NCI-H2107 (cell line): Measurements from ENCODE around the gene KCNK2.

Experiments used
- DNase-seq: peaks from one replicate; lab custom pipeline; 2025; lab: John Stamatoyannopoulos, UW

Gene KCNK2, protein sequence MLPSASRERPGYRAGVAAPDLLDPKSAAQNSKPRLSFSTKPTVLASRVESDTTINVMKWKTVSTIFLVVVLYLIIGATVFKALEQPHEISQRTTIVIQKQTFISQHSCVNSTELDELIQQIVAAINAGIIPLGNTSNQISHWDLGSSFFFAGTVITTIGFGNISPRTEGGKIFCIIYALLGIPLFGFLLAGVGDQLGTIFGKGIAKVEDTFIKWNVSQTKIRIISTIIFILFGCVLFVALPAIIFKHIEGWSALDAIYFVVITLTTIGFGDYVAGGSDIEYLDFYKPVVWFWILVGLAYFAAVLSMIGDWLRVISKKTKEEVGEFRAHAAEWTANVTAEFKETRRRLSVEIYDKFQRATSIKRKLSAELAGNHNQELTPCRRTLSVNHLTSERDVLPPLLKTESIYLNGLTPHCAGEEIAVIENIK

DNA sequence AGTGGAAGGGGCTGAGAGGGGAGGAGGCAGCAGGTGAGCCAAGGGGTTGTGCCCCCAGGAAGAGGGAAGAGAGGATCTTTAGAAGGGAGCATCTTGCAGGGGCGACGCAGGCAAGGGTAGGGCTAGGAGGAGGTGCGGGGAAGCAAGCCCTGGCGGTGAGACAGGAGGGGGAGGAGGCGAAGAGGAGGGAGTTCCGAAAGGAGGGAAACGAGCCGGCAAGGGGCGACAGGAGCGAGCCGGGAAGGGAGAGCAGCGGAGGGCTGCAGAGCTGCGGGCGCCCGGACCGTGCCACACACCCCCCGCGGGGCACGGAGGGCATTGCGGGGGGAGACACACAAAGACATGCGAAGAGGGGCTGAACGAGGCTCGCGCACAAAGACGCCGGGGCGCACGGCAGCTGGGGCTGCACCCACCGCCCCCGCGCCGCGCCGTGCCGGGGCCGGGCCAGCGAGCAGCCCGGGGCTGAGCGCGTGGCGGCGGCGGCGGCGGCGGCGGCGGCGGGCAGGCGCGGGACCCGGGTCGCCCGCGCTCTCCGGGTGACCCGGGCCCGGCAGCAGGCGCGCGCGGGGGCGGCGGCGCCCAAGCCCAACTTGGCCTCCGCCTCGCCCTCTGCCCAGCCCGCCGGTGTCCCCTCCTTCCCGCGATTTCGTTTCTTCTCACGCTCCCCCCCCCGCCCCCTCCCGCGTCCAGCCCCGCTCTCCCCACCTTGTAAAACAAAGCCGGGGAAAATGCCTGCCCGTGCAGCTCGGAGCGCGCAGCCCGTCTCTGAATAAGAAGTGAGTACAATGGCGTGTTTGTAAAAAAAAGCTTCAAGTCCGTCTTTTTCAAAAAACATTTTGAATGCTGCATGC, at the start of gene KCNK2:
Gene KCNK2, plus strand, starts transcription at position 206 of the 851 bp plus-strand sequence. CDS start 649 bp downstream, outside the sequence.
- no peak for DNase-seq

DNA sequence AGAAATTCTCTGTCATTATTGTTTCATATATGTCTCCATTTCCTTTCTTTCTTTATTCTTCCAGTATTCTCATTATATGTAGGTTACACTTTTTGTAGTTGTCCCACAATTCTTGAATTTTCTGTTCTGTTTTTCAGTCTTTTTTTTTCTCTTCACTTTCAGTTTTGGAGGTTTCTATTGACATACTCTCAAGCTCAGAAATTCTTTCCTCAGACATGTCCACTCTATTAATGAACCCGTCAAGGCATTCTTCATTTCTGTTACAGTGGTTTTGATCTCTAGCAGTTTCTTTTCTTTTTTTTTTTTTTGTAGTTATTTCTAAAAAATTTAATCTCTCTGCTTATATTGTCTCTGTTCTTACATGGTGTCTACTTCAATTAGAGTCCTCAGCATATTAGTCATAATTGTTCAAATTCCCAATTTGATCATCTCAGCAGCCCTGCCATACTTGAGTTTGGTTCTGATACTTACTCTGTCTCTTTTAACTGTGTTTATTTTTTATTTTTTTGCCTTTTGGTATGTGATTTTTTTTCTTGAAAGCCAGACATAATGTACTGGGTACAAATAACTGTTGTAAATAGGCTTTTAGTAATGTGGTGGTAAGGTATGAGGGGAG, 49.5 kb upstream of the KCNK2 start:
- no peak for DNase-seq

DNA sequence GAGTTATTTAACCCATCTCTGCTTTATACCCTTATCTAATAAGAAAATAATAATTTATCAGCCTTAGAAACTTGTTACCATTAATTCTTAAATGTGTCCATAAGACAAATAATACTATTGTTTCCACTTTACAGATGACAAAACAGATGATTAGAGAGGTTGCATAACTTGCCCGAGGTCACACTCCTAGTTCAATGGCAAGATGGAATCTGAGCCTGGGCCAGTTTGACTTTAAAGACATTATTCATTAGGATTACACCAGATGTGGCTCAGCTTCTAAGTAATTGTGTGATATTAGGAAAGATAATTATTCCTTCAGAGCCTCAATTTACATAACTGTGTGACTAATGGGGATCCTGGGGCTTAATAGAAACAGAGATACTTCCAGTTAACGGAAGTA, 42.3 kb upstream of the KCNK2 start:
- no peak for DNase-seq

DNA sequence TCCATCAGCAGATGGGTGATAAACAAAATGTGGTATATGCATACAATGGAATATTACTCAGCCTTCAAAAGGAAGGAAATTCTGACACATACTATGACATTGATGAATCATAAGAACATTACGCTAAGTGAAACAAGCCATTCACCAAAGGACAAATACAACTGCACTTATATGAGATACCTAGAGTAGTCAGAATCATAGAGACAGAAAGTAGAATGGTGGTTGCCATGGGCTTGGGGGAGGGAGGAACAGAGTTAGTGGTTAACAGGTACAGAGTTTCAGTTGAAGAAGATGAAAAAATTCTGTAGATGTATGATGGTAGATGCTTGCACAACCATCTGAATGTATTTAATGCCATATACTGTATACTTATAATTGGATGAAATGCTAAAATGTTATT, 39.1 kb upstream of the KCNK2 start:
- DNase-seq = no peak

DNA sequence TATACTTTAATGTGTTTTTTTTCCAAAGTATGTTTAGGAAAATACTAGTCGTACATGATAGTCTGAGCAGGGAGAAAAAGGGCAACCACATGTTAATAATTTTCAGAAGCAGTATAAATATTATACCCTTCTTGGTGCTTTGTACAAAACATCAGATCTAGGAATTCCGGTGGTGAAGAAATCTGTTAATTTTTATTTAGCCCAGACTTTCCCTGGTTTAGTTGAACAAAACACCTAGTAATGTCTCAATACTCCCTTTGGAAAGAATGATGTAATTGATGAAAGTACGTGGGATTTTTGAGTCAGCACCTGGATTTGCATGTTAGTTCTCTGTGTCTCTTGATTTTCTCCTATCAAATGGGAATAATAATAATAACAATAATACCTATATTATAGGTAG, 38.4 kb upstream of the KCNK2 start:
- DNase-seq = no peak

DNA sequence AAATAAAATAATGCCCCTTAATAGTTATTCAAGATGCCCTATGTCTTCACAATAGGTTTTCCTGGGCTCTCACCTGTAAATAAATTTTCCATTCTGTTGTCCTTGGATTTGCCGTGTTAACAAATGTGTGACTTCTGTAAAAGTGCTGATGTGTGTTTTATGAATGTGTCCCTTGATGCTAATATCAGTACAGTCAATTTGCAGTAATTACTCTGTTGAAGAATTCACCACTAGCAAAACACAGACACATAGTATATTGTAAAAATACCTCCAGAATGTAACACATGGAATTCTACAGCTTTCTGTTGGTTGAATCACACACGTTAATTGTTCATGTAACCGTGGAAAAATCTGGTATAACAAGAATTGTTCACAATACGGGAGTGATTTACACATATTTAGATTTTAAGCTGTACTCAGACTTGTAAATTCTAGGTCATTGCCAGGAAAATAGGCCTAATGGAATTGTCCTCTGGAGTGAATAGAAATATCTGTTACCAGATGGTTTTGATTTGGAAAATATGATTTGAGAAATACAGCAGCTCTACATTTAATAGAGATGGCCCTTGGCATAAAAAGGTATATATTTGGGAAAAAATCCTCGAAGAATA, 36.7 kb upstream of the KCNK2 start:
- DNase-seq = no peak

DNA sequence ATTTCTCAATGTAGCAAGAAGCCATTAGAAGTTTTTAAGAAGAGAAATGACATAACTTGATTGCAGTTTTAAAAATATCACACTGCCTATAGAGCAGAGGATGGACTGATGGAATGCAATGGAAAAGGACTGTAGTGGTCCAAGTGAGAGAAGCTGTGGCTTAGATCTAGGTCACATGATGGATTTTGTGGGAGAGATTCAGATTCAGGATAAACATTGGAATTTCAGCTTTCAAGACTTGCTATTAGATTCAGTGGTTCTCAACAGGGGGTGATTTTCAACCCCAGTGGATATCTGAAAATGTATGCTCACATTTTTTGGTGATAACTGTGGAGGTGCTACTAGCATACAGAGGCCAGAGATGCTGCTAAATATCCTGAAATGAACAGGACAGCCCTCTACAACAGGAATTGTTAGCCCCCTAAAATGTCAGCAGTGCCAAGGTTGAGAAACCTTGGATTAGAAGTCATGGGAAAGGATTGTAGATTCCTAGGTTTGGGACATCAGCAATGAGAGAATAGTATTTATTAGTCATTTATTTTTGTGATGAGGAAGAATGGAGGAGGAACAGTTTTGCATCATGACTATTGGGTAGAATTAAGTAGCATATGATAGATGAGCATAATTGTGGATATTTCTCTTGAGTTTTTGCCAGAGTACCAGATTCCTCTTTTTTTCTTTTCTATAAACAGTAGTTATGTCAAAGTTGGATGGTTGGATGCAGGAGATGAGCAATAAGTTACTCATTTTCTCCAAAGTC, 30.1 kb upstream of the KCNK2 start:
- no peak for DNase-seq

DNA sequence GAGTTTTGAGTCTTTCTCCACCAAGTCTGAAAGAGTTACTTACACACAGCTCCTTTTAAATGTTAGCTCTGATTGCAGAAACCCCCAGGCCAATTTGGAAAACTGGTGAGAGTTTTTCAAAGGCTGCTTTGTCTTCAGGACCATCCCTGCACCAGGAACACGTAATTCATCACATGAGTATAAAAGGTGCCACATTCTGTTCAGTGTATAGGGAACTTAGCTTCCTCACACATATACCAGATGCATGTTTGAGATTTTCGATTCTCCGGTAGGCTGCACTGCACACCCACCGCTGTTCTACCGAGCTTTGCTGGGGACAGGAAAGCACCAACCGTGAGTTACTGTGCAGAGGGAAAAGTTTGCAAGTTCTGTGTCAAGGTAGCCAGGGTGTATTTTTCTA, 28.3 kb upstream of the KCNK2 start:
- no peak for DNase-seq

DNA sequence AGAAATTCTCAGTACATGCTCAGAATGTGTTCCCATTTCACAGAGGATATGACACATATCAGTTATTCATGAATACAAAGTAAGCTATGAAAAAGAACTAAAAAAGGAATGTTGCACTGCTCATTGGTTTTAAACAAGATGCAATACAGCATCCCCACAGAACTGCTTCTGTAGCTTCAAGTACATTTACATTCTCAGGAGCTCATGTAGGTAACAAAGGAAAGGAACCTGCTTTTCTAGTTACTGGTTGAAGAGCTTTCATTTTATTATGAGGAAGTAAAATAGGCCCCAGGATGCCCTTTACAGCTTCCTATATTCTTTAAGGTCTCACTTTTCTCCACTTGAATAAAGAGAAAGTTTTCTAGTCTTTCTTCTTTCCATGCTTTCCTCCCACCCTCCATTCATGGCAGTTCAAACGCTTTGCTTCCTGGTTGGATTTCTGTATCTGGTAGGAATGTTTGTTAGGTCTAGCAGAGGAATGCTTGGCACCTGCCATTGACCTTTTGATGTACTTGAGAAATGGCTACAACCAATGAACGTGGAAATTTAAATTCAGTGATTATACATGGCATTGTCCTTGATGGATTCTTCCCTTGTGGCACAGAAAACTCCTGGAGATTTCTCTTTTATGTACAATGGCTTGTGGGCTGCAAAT, 27.1 kb upstream of the KCNK2 start:
- no peak for DNase-seq

DNA sequence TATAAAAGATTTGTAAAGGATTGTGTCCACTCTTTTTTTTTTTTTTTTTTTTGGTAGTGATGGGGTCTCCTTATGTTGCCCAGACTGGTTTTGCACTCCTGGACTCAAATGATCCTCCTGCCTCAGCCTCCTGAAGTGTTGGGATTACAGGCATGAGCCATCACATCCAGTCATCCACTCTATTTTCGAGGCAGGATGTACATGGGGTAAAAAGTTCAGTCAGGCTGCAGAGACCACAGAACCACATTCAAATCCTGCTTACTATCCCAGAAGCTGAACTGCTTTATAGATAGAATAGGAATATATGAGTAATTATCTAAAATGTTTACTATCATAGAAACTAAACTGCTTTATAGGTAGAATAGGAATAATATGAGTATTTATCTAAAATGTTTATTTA, 26.0 kb upstream of the KCNK2 start:
- DNase-seq = no peak

DNA sequence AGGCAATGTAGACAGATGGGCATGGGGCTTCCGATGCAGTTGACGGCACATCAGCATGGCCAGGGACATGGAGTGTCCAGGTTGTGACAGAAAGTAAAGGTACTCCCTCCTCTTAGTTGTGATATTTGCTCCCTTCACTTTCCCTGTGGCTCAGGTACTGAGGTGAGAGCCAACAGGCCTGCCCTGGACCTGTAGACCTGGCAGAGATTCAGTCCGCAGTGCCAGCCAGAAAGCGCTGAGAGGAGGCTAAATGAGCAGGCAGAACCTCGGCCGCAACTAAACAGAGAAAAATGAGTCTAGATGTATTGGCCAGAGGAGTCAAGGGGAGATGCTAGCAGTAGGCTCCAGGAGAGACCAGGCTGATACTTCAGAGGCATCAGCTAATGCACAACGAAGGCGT, 22.6 kb upstream of the KCNK2 start:
- DNase-seq = no peak

DNA sequence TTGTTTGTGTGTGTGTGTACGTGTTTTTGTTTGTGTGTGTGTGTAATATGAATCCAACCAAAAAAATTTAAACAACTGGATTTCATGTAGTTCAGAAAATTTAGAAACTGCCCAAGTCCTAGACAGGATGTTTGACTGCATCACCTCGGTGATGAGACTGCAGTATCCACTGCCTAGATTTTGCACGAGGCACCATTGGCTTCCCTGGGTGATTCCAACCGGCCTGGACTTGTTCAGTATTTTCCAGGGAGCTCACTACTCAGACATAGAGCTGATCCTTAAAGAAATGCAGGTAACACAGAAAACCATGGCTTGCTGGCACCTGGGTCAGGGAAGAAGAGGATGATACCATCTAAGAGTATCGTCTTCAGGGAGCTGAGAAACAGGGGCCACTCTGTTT, 18.2 kb upstream of the KCNK2 start:
- DNase-seq = no peak

DNA sequence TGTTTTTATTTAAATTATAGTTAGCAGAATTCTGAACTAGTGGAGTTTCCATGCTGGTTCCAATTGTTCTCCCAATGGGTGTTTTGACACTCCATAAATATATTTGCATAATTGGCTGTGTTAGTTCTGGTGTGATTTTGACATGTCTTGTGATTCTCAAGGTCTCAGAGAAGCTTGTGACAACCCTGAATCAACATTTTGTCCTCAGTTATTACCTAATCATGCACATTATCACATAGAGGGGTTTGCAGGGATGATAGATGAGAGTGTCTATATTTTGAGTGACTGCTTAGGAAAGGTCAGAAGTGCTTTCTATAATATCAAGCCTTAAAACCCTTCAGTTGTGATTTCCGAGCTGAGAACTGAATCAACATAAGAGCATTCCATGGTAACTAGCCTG, 11.5 kb upstream of the KCNK2 start:
- DNase-seq = no peak

DNA sequence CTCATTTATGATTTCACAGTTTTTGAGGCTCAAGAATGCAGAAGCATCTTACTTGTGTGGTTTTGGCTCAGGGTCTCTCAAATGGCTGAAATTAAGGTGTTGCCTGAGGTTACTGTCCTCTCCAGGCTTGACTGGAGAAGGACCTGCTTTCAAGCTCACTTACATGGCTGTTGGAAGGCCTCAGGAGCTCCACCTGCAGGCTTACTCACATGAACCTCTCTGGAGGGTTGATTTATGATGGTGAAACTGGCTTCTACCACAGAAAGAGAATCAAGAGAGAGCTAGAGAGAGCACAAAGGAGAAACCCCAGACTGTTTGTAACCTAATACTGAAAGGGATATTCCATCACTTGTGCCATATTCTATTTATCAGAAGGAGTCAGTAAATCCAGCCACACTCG, 6.2 kb upstream of the KCNK2 start:
- DNase-seq = no peak

DNA sequence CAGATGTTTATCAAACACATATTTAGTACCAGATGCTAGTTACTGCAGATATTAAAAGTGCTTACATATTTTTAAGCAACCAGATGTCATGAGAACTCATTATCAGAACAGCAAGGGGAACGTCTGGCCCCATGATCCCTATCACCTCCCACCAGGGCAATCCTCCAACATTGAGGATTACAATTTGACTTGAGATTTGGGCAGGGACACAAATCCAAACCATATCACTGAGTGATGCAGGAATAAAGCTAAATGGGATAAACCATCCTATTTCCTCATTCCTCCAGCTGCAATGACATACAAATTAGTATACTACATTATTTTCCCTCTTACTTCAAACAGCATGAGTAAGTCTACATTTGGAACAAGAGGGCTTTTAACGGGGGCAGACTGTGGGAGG, 3.1 kb upstream of the KCNK2 start:
- DNase-seq = no peak

DNA sequence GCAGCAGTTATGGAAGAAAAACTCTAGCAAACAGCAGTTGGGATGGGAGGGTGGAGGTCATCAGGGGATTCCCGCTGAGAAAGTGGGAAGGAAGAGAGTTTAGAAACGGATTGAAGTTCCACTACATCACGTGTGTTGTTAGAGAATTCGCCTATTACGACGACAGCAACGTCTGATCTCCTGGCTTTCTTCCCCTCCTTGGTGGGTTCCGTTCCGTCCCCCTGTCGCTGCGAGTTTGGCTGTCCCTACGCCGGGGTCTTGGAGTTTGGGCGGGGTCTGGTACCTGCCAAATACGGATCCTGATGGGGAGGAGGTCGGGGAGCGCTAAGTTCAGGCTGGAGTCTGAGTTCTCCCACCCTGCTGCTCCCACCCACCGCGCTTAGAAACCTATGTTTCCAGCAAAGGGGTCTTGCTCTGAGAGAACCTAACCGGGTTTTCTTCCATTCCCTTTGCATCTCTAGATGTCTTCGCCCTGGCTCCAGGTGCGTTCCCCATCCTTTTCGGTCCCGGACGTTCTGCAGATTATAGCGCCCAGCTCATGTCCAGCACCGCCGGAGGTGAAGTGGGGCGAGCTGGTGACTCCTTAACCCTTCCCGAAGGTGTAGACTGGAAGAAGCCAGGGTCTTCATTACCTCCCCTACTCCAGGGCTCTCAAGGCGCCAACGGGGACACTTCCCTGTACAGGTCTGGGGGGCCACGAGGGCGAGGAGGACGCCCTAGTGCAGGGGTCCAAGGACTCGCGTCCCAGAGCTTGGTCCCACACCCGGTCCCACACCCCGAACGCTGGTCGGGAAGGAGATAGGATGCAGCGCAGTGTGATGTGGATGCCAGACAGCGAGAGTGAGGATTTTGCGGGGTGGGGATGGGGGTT, 641 bp upstream of the KCNK2 start:
- DNase-seq = no peak

DNA sequence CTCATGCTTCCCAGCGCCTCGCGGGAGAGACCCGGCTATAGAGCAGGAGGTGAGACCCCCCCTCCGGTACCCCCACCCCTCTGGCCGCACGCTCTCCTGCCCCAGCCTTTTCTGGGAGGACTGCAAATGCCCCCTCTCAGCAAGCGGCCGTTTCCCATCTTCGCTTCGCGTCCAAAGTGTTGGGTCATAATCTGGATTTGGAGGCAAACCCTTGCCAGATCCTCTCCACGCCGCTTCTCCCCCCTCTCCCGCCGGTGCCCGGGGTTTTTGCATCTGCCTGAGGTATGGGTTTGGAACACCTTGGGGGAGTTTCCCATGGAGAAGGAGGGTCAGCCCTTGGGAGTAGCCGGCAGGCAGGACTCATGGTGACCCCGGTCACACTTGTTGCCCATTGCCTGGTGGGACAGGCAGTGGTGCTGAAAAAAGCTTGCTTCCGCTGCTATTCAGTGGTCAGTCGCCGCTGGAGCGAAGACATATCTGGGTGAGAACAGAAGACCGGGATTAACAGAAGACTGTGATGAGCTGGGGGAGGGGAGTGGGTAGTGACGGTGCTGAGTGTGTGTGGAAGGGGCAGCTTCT, 935 bp downstream of the KCNK2 start:
- no peak for DNase-seq

DNA sequence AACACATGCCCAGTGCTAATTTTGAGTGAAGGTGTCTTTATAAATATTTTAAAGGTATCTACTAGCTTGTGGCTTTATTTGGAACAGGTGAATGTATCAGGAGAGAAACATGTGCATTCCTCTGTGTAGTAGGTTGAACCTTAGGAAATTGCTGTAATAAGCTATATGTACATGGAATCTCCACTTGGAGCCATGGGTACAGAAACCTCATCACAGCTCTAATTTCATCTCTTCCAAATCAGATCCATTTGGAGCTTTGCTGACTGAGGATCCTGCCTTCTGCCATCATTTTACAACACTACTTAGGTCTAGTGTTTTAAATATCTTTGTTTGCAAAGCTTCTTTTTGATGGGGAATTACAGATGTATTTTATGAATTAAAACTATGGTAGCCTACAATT, 2.1 kb downstream of the KCNK2 start:
- DNase-seq = no peak

DNA sequence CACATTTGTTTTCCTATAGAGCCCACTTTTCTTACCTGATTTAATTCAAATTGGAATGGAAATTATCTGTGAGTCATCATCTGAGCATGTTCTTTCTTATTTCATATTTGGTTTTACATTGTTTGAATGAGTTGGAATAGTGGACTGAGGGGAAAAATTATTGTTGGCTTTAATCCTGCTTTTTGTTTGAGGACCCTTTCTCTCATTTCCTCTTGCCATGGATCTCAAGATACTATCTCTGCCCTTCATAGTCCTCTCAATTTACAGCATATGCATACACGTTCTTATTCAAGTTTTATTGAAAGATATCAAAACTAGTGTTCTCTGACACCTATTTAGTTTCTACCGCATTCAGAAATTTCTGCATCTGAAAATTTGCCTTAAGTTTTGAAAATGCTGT, 5.1 kb downstream of the KCNK2 start:
- DNase-seq = no peak

DNA sequence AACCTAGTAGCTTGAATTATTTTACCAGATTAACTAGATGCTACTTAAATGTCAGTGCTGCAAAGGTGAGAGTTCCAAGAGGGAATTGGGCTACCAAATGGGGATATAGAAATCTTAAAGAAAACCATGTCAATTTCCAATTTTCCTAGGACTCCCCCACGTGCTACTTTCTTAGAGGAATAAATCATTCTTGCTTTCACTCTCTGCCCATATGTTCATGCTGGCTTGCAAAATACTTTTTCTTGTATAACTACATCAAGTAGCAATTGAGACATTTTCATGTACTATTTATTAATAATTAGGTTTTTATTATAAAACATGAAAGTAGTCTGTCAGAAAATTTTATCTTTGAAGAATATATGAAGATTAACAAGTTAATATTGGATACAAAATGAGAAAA, 11.8 kb downstream of the KCNK2 start:
- DNase-seq = no peak
